HG03139 (cell line): ENCODE results near the gene ITPR2.
A peak's percentile ranks its signal among the peaks of the same experiment; 100 is the strongest.
"Not testable (repeated sequence)": the region's sequence is repeated elsewhere in the genome, so short reads cannot be mapped to it uniquely, and the experiment has no call there.

ENCODE experiments used
- ATAC-seq: cut with Tn5 transposase; IDR thresholded peaks from one replicate; pipeline ENCODE4 v1.9.1; 2021; ENCODE audit not compliant: unreplicated experiment

ITPR2 gene

GRCh38 chr12:26767116-26767515 lies 65.9 kb downstream of the ITPR2 start:
- ATAC-seq: no peak

- ATAC-seq: no peak
Measured at GRCh38 chr12:26762186-26762585, 70.8 kb downstream of the ITPR2 start.

GRCh38 chr12:26761775-26762174 lies 71.2 kb downstream of the ITPR2 start:
- ATAC-seq: no peak

GRCh38 chr12:26760657-26761293 lies 72.2 kb downstream of the ITPR2 start:
- no peak for ATAC-seq

GRCh38 chr12:26755362-26755761 lies 77.6 kb downstream of the ITPR2 start:
- not testable (repeated sequence) for ATAC-seq

- no peak for ATAC-seq
Measured at GRCh38 chr12:26754148-26754547, 78.8 kb downstream of the ITPR2 start.

GRCh38 chr12:26751179-26751578 lies 81.8 kb downstream of the ITPR2 start:
- no peak for ATAC-seq

GRCh38 chr12:26750531-26751175 lies 82.3 kb downstream of the ITPR2 start:
- peak; percentile 36 for ATAC-seq

- ATAC-seq: peak; percentile 71
Measured at GRCh38 chr12:26749781-26750180, 83.2 kb downstream of the ITPR2 start.

- peak; percentile 26 for ATAC-seq
Measured at GRCh38 chr12:26748741-26749431, 84.1 kb downstream of the ITPR2 start.

GRCh38 chr12:26748412-26748740 lies 84.6 kb downstream of the ITPR2 start:
- ATAC-seq: no peak

GRCh38 chr12:26746121-26746714 lies 86.8 kb downstream of the ITPR2 start:
- no peak for ATAC-seq

GRCh38 chr12:26744697-26745440 lies 88.1 kb downstream of the ITPR2 start:
- no peak for ATAC-seq

GRCh38 chr12:26744042-26744626 lies 88.9 kb downstream of the ITPR2 start:
- no peak for ATAC-seq

GRCh38 chr12:26741584-26742227 lies 91.3 kb downstream of the ITPR2 start:
- ATAC-seq: no peak

GRCh38 chr12:26740991-26741390 lies 92.0 kb downstream of the ITPR2 start:
- ATAC-seq: no peak

- ATAC-seq: no peak
Measured at GRCh38 chr12:26740348-26740747, 92.6 kb downstream of the ITPR2 start.

GRCh38 chr12:26737487-26738030 lies 95.4 kb downstream of the ITPR2 start:
- no peak for ATAC-seq

- no peak for ATAC-seq
Measured at GRCh38 chr12:26736563-26737486, 96.2 kb downstream of the ITPR2 start.
